DND-41 (cell line): ENCODE data around the gene ATP2A3.

Source experiments
- CTCF ChIP-seq: IDR thresholded peaks from 2 replicates; pipeline ENCODE4 v1.5.1; 2012; ENCODE audit warnings: borderline replicate concordance, low read length, moderate library complexity, mild to moderate bottlenecking; ENCODE audit not compliant: poor library complexity, severe bottlenecking; ENCODE audit errors: extremely low read depth
- EZH2 ChIP-seq: IDR thresholded peaks from 3 replicates; pipeline ENCODE4 v1.6.1; 2012; ENCODE audit warnings: borderline replicate concordance, low read depth, mild to moderate bottlenecking, moderate library complexity, low read length, inconsistent platforms; ENCODE audit not compliant: severe bottlenecking

- TF ChIP-seq CTCF (no peak), EZH2 (no peak)
Measured at GRCh38 chr17:3946711-3947235, 17.5 kb downstream of the ATP2A3 start.
